Immature natural killer cell (primary cell): ENCODE measurements around the gene SLC16A12. TPM values are rescaled to one million over a fixed set of nuclear protein-coding genes. Genes with fewer than 3 reads are reported as not detected.
"Not testable (repeated sequence)": the region's sequence is repeated elsewhere in the genome, so short reads cannot be mapped to it uniquely, and the experiment has no call there.

ENCODE experiments used
- DNase-seq, 3 donors: peaks; one replicate each; pipeline ENCODE4 v3.0.0; 2022; ENCODE audit warnings: mixed read lengths in 1 of 3
- H3K27ac Mint-ChIP-seq, 6 donors: one replicate each; pipeline ENCODE4 v1.8.0; 2020; ENCODE audit warnings: mixed read lengths in 6 of 6, mild to moderate bottlenecking in 5 of 6, inconsistent platforms in 4 of 6, moderate library complexity in 3 of 6
- H3K27me3 Mint-ChIP-seq, 3 donors: one replicate each; pipeline ENCODE4 v1.8.0; 2020 to 2021; ENCODE audit warnings: low read depth in 3 of 3, mild to moderate bottlenecking in 3 of 3, mixed read lengths in 3 of 3, moderate library complexity in 3 of 3, inconsistent platforms in 1 of 3
- H3K36me3 Mint-ChIP-seq, 3 donors: one replicate each; pipeline ENCODE4 v1.8.0; 2020; ENCODE audit warnings: mixed read lengths in 3 of 3, inconsistent platforms in 2 of 3, mild to moderate bottlenecking in 2 of 3
- H3K4me1 Mint-ChIP-seq, 2 donors: one replicate each; pipeline ENCODE4 v1.8.0; 2020; ENCODE audit warnings: inconsistent platforms in 2 of 2, mild to moderate bottlenecking in 2 of 2, mixed read lengths in 2 of 2, moderate library complexity in 1 of 2
- H3K4me3 Mint-ChIP-seq, 5 donors: one replicate each; pipeline ENCODE4 v1.8.0; 2020; ENCODE audit warnings: mild to moderate bottlenecking in 5 of 5, mixed read lengths in 5 of 5, inconsistent platforms in 3 of 5, moderate library complexity in 3 of 5
- H3K9me3 Mint-ChIP-seq, 6 donors: one replicate each; pipeline ENCODE4 v1.8.0; 2020; ENCODE audit warnings: mild to moderate bottlenecking in 6 of 6, mixed read lengths in 6 of 6, inconsistent platforms in 4 of 6, moderate library complexity in 3 of 6
- polyA plus RNA-seq, 3 donors: library from polyadenylated mRNA; unstranded; fragments of 300-500 nt; fragmentation: Illumina TruSeq; gene quantifications; one replicate each; pipeline ENCODE4 v1.2.3, GENCODE V29; 2021

SLC16A12 gene
- polyA plus RNA-seq, 3 donors from 2014 or later, result not detected

- not testable (repeated sequence) for H3K27ac Mint-ChIP-seq, H3K4me3 Mint-ChIP-seq, H3K9me3 Mint-ChIP-seq, DNase-seq
- Mint-ChIP-seq H3K36me3 (peaks cover 0 to 44% (median 29%) of the 10 kb centered on the region in 3 donors), H3K27me3 (peaks cover 4 to 15% (median 8%) of the 10 kb centered on the region in 3 donors), H3K4me1 (peaks cover 10 to 11% of the 10 kb centered on the region in 2 donors)
Measured at GRCh38 chr10:89407792-89408191, 127.6 kb downstream of the SLC16A12 start.

DNA sequence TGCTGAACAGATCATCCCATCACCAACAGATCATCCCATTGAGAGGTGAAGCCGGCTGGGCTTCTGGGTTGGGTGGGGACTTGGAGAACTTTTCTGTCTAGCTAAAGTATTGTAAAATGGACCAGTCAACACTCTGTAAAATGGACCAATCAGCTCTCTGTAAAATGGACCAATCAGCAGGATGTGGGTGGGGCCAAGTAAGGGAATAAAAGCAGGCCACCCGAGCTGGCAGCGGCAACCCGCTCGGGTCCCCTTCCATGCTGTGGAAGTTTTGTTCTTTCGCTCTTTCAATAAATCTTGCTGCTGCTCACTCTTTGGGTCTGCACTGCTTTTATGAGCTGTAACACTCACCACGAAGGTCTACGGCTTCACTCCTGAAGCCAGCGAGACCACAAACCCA, 129.2 kb downstream of the SLC16A12 start:
- not testable (repeated sequence) for H3K4me3 Mint-ChIP-seq, H3K27me3 Mint-ChIP-seq, H3K4me1 Mint-ChIP-seq, DNase-seq, H3K9me3 Mint-ChIP-seq
- Mint-ChIP-seq H3K27ac (peak overlapping the region in 1 of 6 donors; percentile 18), H3K36me3 (peaks cover 0 to 57% (median 36%) of the 10 kb centered on the region in 3 donors)

GRCh38 chr10:89404104-89405047, 131.0 kb downstream of the SLC16A12 start:
- Mint-ChIP-seq H3K9me3 (no peaks in the 10 kb centered on the region), H3K27me3 (peaks cover 0 to 9% (median 1%) of the 10 kb centered on the region in 3 donors), H3K27ac (no peak overlapping the region), H3K4me3 (no peak overlapping the region), H3K4me1 (no peaks in the 10 kb centered on the region), H3K36me3 (peaks cover 0 to 52% (median 37%) of the 10 kb centered on the region in 3 donors)
- no peak for DNase-seq

GRCh38 chr10:89403043-89403442, 132.4 kb downstream of the SLC16A12 start:
- Mint-ChIP-seq H3K27ac (no peak overlapping the region), H3K9me3 (no peaks in the 10 kb centered on the region), H3K4me3 (no peak overlapping the region), H3K4me1 (no peaks in the 10 kb centered on the region), H3K27me3 (peaks cover 0 to 2% (median under 1%) of the 10 kb centered on the region in 3 donors), H3K36me3 (peaks cover 0 to 49% (median 27%) of the 10 kb centered on the region in 3 donors)
- no peak for DNase-seq

- H3K27me3 Mint-ChIP-seq, result peaks cover 0 to 2% (median 2%) of the 10 kb centered on the region in 3 donors
- peaks cover 0 to 43% (median 23%) of the 10 kb centered on the region in 3 donors for H3K36me3 Mint-ChIP-seq
- no peak overlapping the region for H3K4me3 Mint-ChIP-seq
- no peak for DNase-seq
- peaks cover 0 to 1% (median 0%) of the 10 kb centered on the region in 6 donors for H3K9me3 Mint-ChIP-seq
- H3K4me1 Mint-ChIP-seq, result no peaks in the 10 kb centered on the region
- no peak overlapping the region for H3K27ac Mint-ChIP-seq
Measured at GRCh38 chr10:89399956-89400355, 135.4 kb downstream of the SLC16A12 start.

DNA sequence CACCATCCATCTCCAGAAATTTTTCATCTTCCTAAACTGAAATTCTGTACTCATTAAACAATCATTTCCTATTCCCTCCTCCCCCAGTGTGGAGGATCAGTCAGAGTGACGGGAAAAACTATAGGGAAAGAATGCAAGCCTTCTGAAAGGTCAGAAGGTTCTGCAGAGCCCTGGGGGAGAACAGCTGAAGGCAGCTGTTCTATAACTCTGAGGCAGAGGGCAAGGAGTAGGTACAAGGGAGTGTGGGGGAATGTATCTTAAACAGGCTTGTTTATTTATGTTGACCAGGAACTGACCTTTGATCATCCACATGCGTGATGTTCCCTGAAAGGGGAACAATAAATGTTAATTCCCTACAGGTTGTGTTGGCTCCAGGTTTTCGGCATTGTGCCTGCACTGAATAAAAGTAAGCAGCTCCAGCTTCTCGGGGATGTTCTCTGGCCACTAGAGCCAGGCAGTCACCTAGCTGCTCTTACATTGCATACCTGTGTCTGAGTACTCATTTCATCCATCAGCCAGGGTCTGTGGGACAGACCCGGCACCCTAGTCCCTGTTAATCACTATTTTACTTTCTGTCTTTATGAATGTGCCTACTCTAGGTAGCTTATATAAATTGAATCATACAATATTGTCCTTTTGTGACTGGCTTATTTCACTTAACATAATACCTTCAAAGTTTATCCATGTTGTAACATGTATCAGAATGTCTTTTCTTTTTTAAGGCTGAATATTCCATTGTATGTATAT, 137.2 kb downstream of the SLC16A12 start:
- H3K27ac Mint-ChIP-seq, result no peak overlapping the region
- H3K36me3 Mint-ChIP-seq, result peaks cover 0 to 29% (median 11%) of the 10 kb centered on the region in 3 donors
- peaks cover 3 to 9% of the 10 kb centered on the region in 2 donors for H3K4me1 Mint-ChIP-seq

DNA sequence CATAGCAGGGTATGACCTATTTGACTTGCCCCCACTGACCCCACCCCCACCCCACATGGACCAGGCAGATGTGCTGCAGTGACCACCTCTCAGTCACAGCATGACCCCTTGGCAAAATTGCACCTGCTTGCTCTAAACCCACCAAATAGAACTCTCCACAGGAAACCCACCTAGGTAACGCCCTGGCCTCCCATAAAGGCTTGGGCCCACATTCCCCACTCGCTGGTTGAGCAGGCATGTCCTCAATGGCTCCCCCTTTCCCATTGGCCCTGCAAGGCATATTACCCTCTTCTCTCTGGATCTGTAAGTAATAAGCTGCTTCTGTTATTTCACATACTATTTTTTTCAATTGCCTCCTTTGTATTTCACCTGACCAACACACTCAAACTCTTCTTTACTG, 140.3 kb downstream of the SLC16A12 start:
- peaks cover 14 to 25% of the 10 kb centered on the region in 2 donors for H3K4me1 Mint-ChIP-seq
- peaks cover 0 to 3% (median 2%) of the 10 kb centered on the region in 3 donors for H3K27me3 Mint-ChIP-seq
- peaks cover 0 to 1% (median 0%) of the 10 kb centered on the region in 6 donors for H3K9me3 Mint-ChIP-seq
- no peak overlapping the region for H3K4me3 Mint-ChIP-seq
- DNase-seq, result no peak
- H3K36me3 Mint-ChIP-seq, result peaks cover 0 to 12% (median 0%) of the 10 kb centered on the region in 3 donors
- no peak overlapping the region for H3K27ac Mint-ChIP-seq

More for the DNA sequence above, 137.2 kb downstream of the SLC16A12 start:
- peaks cover 0 to 1% (median 0%) of the 10 kb centered on the region in 6 donors for H3K9me3 Mint-ChIP-seq
- H3K4me3 Mint-ChIP-seq, result no peak overlapping the region
- peaks cover 0 to 2% (median 2%) of the 10 kb centered on the region in 3 donors for H3K27me3 Mint-ChIP-seq
- no peak for DNase-seq

- H3K27me3 Mint-ChIP-seq, result peaks cover 0 to 3% (median 2%) of the 10 kb centered on the region in 3 donors
- peaks cover 14 to 25% of the 10 kb centered on the region in 2 donors for H3K4me1 Mint-ChIP-seq
- H3K36me3 Mint-ChIP-seq, result peaks cover 0 to 12% (median 0%) of the 10 kb centered on the region in 3 donors
- DNase-seq, result no peak
- H3K27ac Mint-ChIP-seq, result no peak overlapping the region
- H3K9me3 Mint-ChIP-seq, result peaks cover 0 to 1% (median 0%) of the 10 kb centered on the region in 6 donors
- H3K4me3 Mint-ChIP-seq, result peak overlapping the region in 1 of 5 donors; percentile 28
Measured at GRCh38 chr10:89393898-89394297, 141.5 kb downstream of the SLC16A12 start.

DNA sequence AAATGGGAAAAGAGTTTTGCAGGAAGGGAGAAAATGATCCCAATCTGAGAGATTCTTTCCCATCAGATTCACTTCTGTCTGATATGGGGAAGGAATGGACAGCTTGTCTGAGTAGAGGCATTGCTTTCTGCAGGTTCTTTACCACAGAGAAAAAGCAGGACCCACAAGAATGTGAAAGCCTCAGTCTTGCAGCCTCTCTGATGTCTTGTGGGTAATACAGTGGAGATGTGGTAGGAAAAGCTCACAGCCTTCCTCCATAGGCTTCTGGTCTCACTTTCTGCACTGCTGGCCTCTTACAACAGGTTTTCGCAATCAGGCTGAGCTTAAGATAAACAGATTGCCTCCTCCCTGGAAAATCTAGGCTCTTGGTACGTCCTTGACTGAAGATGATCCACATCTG, 142.4 kb downstream of the SLC16A12 start:
- Mint-ChIP-seq H3K4me1 (peaks cover 14 to 25% of the 10 kb centered on the region in 2 donors), H3K4me3 (peak overlapping the region; percentile 84 to 95 (median 88)), H3K36me3 (peaks cover 0 to 12% (median 0%) of the 10 kb centered on the region in 3 donors), H3K9me3 (peaks cover 0 to 1% (median 0%) of the 10 kb centered on the region in 6 donors), H3K27me3 (peaks cover 0 to 2% (median 1%) of the 10 kb centered on the region in 3 donors), H3K27ac (peak overlapping the region; percentile 84 to 97 (median 90))
- peak; percentile 23 to 31 (median 28) for DNase-seq

- H3K4me1 Mint-ChIP-seq, result peaks cover 14 to 25% of the 10 kb centered on the region in 2 donors
Measured at GRCh38 chr10:89391907-89392756, 143.3 kb downstream of the SLC16A12 start, which contains the start of gene IFIT1. Gene IFIT1, plus strand, starts transcription at chr10:89392623. Its CDS starts 90 bp downstream, at chr10:89392713.

GRCh38 chr10:89391226-89391576, 144.2 kb downstream of the SLC16A12 start:
- H3K27me3 Mint-ChIP-seq, H3K36me3 Mint-ChIP-seq, DNase-seq, H3K9me3 Mint-ChIP-seq: not testable (repeated sequence)
- Mint-ChIP-seq H3K4me1 (peaks cover 14 to 25% of the 10 kb centered on the region in 2 donors), H3K27ac (peak overlapping the region in 1 of 6 donors; percentile 69), H3K4me3 (peak overlapping the region in 2 of 5 donors; percentile 5 to 10)

More at GRCh38 chr10:89391907-89392756, 143.3 kb downstream of the SLC16A12 start, which contains the start of gene IFIT1:
- H3K27me3 Mint-ChIP-seq, result peaks cover 0 to 2% (median 1%) of the 10 kb centered on the region in 3 donors
- H3K27ac Mint-ChIP-seq, result peak within 1 kb of the TSS; percentile 84 to 97 (median 90)
- H3K36me3 Mint-ChIP-seq, result peaks cover 0 to 12% (median 0%) of the 10 kb centered on the region in 3 donors
- peak; percentile 66 to 72 (median 72) for DNase-seq
- peaks cover 0 to 1% (median 0%) of the 10 kb centered on the region in 6 donors for H3K9me3 Mint-ChIP-seq
- H3K4me3 Mint-ChIP-seq, result peak within 1 kb of the TSS; percentile 84 to 95 (median 88)

DNA sequence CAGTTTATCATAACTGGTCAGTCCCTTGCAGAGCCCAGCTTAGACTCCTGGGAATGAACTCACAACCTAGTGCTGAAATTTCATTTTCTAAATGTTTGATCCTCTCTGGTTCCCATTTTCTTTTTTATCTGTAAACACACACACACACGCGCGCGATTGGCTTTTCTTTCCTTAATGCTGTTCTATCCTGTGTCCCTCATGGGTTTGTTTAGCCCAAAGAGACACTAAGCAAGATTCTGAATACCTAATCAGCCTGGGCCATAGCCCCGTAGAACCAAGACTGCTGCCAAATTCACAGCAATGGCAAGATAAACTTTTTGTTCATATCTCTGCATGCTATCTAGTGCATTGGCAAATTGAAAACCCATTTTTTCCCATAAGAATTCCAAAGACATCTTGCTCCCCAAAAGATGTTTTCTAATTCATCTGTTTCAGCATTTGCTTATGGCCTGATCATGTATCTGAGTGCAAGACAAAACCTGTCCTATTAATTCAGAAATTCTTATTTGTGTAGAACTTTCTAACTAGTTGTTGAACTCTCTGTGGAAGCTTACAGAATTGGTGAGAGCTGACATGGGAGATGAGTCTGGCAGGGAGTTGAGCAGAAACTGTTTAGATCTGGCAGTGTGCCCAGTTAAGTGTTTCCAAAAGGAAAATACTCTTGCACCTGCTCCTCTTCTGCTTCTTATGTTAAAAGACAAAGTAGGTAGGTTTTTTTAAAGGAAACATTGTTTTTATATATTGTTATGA, 144.7 kb downstream of the SLC16A12 start:
- Mint-ChIP-seq H3K4me1 (peaks cover 14 to 25% of the 10 kb centered on the region in 2 donors), H3K4me3 (peak overlapping the region in 2 of 5 donors; percentile 5 to 10), H3K9me3 (no peaks in the 10 kb centered on the region), H3K36me3 (peaks cover 0 to 6% (median 0%) of the 10 kb centered on the region in 3 donors), H3K27me3 (peaks cover 0 to 2% (median 1%) of the 10 kb centered on the region in 3 donors), H3K27ac (peak overlapping the region in 5 of 6 donors; percentile 5 to 69 (median 47))
- DNase-seq, result no peak
